NT2/D1 (cell line): ENCODE measurements around the gene CDH4.

ENCODE experiments used
- DNase-seq: peaks from one replicate; pipeline ENCODE4 v3.0.0-alpha.2; 2011; ENCODE audit warnings: low read depth, low spot score
- H3K27me3 ChIP-seq: 2 replicates; pipeline ENCODE4 v1.6.0; 2011; ENCODE audit warnings: mild to moderate bottlenecking; ENCODE audit not compliant: insufficient read length, insufficient read depth
- H3K36me3 ChIP-seq: 2 replicates; pipeline ENCODE4 v1.6.1; 2011; ENCODE audit warnings: mild to moderate bottlenecking, low read length, mixed read lengths; ENCODE audit not compliant: insufficient read depth, insufficient read length
- H3K4me1 ChIP-seq: 2 replicates; pipeline ENCODE4 v1.5.1; 2011; ENCODE audit not compliant: insufficient read depth, insufficient read length
- H3K4me3 ChIP-seq: 2 replicates; pipeline ENCODE4 v1.5.1; 2011; ENCODE audit warnings: low read depth; ENCODE audit not compliant: insufficient read length
- H3K9ac ChIP-seq: 2 replicates; pipeline ENCODE4 v1.6.0; 2011; ENCODE audit warnings: low read depth; ENCODE audit not compliant: insufficient read length
- H3K9me3 ChIP-seq: 2 replicates; pipeline ENCODE4 v1.5.1; 2011; ENCODE audit warnings: mild to moderate bottlenecking, low read length; ENCODE audit not compliant: insufficient read depth
- SUZ12 ChIP-seq: IDR thresholded peaks from 2 replicates; pipeline ENCODE4 v1.6.1; 2011; ENCODE audit not compliant: insufficient read length, insufficient read depth; ENCODE audit errors: extremely low read depth
- YY1 ChIP-seq: IDR thresholded peaks from 2 replicates; pipeline ENCODE4 v1.6.1; 2011; ENCODE audit not compliant: insufficient read length, insufficient read depth
- ZNF274 ChIP-seq: IDR thresholded peaks from 2 replicates; pipeline ENCODE4 v1.6.1; 2011; ENCODE audit warnings: mild to moderate bottlenecking, low read depth, low read length

The CDH4 gene

DNA sequence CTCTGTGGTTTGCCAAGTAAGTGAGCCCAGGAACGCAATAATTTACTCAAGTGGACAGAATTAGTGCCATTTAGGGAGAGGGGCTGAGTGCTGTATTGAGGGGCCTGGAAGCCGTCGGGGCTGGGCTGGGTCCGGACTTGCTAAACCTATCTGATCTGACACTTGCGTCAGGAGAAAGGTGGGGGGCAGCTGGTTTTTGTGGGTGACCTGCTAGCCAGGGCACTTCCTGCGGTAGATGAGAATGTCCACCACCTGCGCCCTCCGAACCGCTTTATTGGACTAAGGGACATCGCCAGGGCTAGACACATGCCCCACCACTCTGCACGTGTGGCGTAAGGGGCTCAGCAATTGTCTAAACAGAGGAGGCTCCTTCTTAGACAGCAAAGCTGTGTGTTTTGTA lies 139.1 kb downstream of the CDH4 start:
- DNase-seq = no peak
- Histone ChIP-seq H3K27me3 (peaks cover 27% of the 10 kb centered on the region), H3K9me3 (peaks cover 1% of the 10 kb centered on the region; the same call in 1 of the 2 replicates), H3K4me3 (no peak overlapping the region), H3K4me1 (peaks cover 8% of the 10 kb centered on the region), H3K9ac (no peak overlapping the region), H3K36me3 (no peaks in the 10 kb centered on the region)
- TF ChIP-seq ZNF274 = no peak

DNA sequence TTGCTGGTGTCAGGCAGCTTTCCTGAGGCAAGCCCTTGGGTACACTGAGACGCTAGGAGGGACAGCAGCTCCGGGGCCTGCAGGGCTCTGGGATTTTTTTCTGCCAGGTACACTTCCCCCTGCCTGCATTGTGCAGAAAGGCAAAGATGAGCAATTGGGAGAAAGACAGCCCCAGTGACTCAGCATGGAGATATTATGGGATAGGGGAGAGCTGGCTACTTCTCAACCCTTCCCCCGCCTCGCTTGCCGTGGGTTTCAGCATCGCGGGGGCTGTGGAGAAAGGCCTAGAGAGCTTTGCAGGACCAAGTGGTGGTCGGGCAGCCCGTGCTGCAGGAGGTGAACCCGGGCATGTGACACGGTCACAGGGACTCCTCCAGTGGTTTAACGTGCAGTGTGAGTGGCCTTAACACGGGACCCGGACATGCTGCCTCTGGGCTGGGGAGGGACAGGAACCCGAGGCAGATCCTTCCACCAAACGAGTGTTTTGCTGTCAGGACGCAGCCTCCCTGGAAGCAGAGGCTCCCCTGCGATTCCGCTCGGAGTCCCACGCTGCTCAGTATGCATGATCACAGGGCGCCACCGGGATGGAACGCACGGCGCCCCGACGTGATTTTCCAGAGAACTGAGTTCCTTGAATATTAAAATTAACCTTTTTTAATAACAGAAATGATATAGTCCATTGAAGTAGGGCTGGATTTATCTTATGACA lies 139.9 kb downstream of the CDH4 start:
- Histone ChIP-seq H3K4me1 (peaks cover 8% of the 10 kb centered on the region), H3K9ac (no peak overlapping the region), H3K27me3 (peaks cover 23% of the 10 kb centered on the region), H3K4me3 (no peak overlapping the region), H3K36me3 (no peaks in the 10 kb centered on the region), H3K9me3 (peaks cover 7% of the 10 kb centered on the region; the same call in 1 of the 2 replicates)
- TF ChIP-seq YY1 (no peak), SUZ12 (no peak), ZNF274 (no peak)
- no peak for DNase-seq

GRCh38 chr20:61394088-61394799 lies 142.2 kb downstream of the CDH4 start:
- no peak overlapping the region for H3K4me3 ChIP-seq
- H3K27me3 ChIP-seq = peaks cover 19% of the 10 kb centered on the region
- no peak for DNase-seq
- H3K9me3 ChIP-seq = peaks cover 7% of the 10 kb centered on the region; the same call in 1 of the 2 replicates
- H3K4me1 ChIP-seq = peaks cover 10% of the 10 kb centered on the region
- H3K36me3 ChIP-seq = no peaks in the 10 kb centered on the region
- no peak overlapping the region for H3K9ac ChIP-seq
- TF ChIP-seq SUZ12 (no peak), ZNF274 (no peak), YY1 (no peak)

- Histone ChIP-seq H3K36me3 (no peaks in the 10 kb centered on the region), H3K9ac (no peak overlapping the region), H3K4me1 (peaks cover 8% of the 10 kb centered on the region), H3K27me3 (peaks cover 39% of the 10 kb centered on the region), H3K4me3 (no peak overlapping the region), H3K9me3 (peaks cover 7% of the 10 kb centered on the region; the same call in 1 of the 2 replicates)
- TF ChIP-seq SUZ12 (no peak), ZNF274 (no peak), YY1 (no peak)
- DNase-seq = no peak
These were observed 144.3 kb downstream of the CDH4 start for GRCh38 chr20:61396262-61396848.

GRCh38 chr20:61397146-61397545 lies 145.1 kb downstream of the CDH4 start:
- Histone ChIP-seq H3K9me3 (peaks cover 7% of the 10 kb centered on the region; the same call in 1 of the 2 replicates), H3K9ac (no peak overlapping the region), H3K36me3 (no peaks in the 10 kb centered on the region), H3K4me1 (peaks cover 5% of the 10 kb centered on the region), H3K4me3 (no peak overlapping the region), H3K27me3 (peaks cover 47% of the 10 kb centered on the region)
- DNase-seq = no peak
- no peak for TF ChIP-seq SUZ12
- no peak for TF ChIP-seq YY1
- no peak for TF ChIP-seq ZNF274

- Histone ChIP-seq H3K9me3 (peaks cover 7% of the 10 kb centered on the region; the same call in 1 of the 2 replicates), H3K4me1 (peaks cover 5% of the 10 kb centered on the region), H3K4me3 (no peak overlapping the region), H3K9ac (no peak overlapping the region), H3K27me3 (peaks cover 50% of the 10 kb centered on the region), H3K36me3 (no peaks in the 10 kb centered on the region)
- no peak for DNase-seq
- no peak for TF ChIP-seq SUZ12
- no peak for TF ChIP-seq ZNF274
- no peak for TF ChIP-seq YY1
These were observed 145.7 kb downstream of the CDH4 start for GRCh38 chr20:61397790-61398189.

DNA sequence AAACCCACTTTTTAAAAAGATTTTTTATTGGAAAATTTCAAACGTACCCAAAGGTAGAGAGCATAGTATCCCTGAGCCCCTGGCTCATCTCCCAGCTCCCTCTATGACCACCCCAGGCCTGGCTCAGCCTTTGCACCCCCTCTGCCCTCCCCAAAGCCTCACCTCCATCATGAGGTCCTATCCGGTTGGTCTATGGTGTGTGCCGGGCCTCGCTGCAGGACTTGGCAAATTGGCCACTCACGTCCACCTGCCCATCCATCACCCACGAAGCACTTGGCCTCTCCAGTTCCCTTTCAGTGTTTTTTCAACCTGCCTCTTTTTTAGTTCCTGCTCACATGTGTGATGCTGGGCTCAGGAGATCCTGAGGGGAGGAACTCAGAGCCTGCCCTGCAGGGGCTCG lies 147.4 kb downstream of the CDH4 start:
- H3K4me3 ChIP-seq = no peak overlapping the region
- no peak overlapping the region for H3K9ac ChIP-seq
- peaks cover 7% of the 10 kb centered on the region; the same call in 1 of the 2 replicates for H3K9me3 ChIP-seq
- peaks cover 54% of the 10 kb centered on the region for H3K27me3 ChIP-seq
- no peak for DNase-seq
- H3K4me1 ChIP-seq = peaks cover 5% of the 10 kb centered on the region
- TF ChIP-seq YY1 (no peak), SUZ12 (no peak), ZNF274 (no peak)
- no peaks in the 10 kb centered on the region for H3K36me3 ChIP-seq
